ENCODE data around the gene DCHS1. TPM values are rescaled to one million over a fixed set of nuclear protein-coding genes. Genes with fewer than 3 reads are reported as not detected.

The DCHS1 gene
- total RNA-seq, 3 donors from 2014 or later (not counting 1 experiment from before 2014, with no cell fraction given) = 0.49 to 1.0 (median 0.83) TPM

GRCh38 chr11:6648501-6648900 lies 7.1 kb downstream of the DCHS1 start:
- peaks cover 33% of the 10 kb centered on the region for H3K4me1 ChIP-seq (ENCODE audit: control insufficient read depth, insufficient read depth, low read length)
- ATAC-seq (no peak), DNase-seq (no peak)
- TF ChIP-seq CTCF (IDR thresholded peaks at IDR 0.05) = no peak
- no peak overlapping the region for H3K27ac ChIP-seq (ENCODE audit: low read length)
- intact Hi-C loops (cut with micrococcal nuclease) = no loop called here
- no peaks in the 10 kb centered on the region for H3K27me3 ChIP-seq (ENCODE audit: control insufficient read depth, insufficient read depth, low read length)
- no peaks in the 10 kb centered on the region for H3K9me3 ChIP-seq (ENCODE audit: control insufficient read depth, insufficient read depth, low read length)
- Mint-ChIP-seq H3K36me3 (no peaks in the 10 kb centered on the region), H3K27me3 (ENCODE audit: low read depth in 2 of 2) (no peaks in the 10 kb centered on the region), H3K4me3 (no peak overlapping the region), H3K4me1 (no peaks in the 10 kb centered on the region), H3K9me3 (no peaks in the 10 kb centered on the region), H3K27ac (no peak overlapping the region)
- 100% methylated on average over 1 of the region's 1 CpG for WGBS (ENCODE audit: insufficient coverage)
- no peak overlapping the region for H3K4me3 ChIP-seq (ENCODE audit: low read length)
- no peaks in the 10 kb centered on the region for H3K36me3 ChIP-seq (ENCODE audit: control insufficient read depth, insufficient read depth, low read length)

- Mint-ChIP-seq H3K9me3 (no peaks in the 10 kb centered on the region), H3K27ac (no peak overlapping the region), H3K36me3 (no peaks in the 10 kb centered on the region), H3K4me3 (no peak overlapping the region), H3K27me3 (ENCODE audit: low read depth in 2 of 2) (no peaks in the 10 kb centered on the region), H3K4me1 (no peaks in the 10 kb centered on the region)
- WGBS (ENCODE audit: insufficient coverage) = 98% methylated on average over 2 of the region's 2 CpGs
- no peak for TF ChIP-seq CTCF (IDR thresholded peaks at IDR 0.05)
- intact Hi-C loops (cut with micrococcal nuclease) = no loop called here
- Histone ChIP-seq H3K4me1 (ENCODE audit: control insufficient read depth, insufficient read depth, low read length) (peaks cover 33% of the 10 kb centered on the region), H3K27ac (ENCODE audit: low read length) (peak overlapping the region; percentile 62), H3K36me3 (ENCODE audit: control insufficient read depth, insufficient read depth, low read length) (no peaks in the 10 kb centered on the region), H3K9me3 (ENCODE audit: control insufficient read depth, insufficient read depth, low read length) (no peaks in the 10 kb centered on the region), H3K4me3 (ENCODE audit: low read length) (no peak overlapping the region), H3K27me3 (ENCODE audit: control insufficient read depth, insufficient read depth, low read length) (no peaks in the 10 kb centered on the region)
- ATAC-seq = no peak
- no peak for DNase-seq
Observed at GRCh38 chr11:6647836-6648235, 7.8 kb downstream of the DCHS1 start.

- H3K4me1 ChIP-seq (ENCODE audit: control insufficient read depth, insufficient read depth, low read length) = peaks cover 33% of the 10 kb centered on the region
- no peaks in the 10 kb centered on the region for H3K27me3 ChIP-seq (ENCODE audit: control insufficient read depth, insufficient read depth, low read length)
- intact Hi-C loops (cut with micrococcal nuclease) = no loop called here
- WGBS (ENCODE audit: insufficient coverage) = 34% methylated on average over 9 of the region's 9 CpGs
- Mint-ChIP-seq H3K4me1 (no peaks in the 10 kb centered on the region), H3K4me3 (no peak overlapping the region), H3K9me3 (no peaks in the 10 kb centered on the region), H3K36me3 (no peaks in the 10 kb centered on the region), H3K27ac (no peak overlapping the region), H3K27me3 (ENCODE audit: low read depth in 2 of 2) (no peaks in the 10 kb centered on the region)
- H3K9me3 ChIP-seq (ENCODE audit: control insufficient read depth, insufficient read depth, low read length) = no peaks in the 10 kb centered on the region
- H3K27ac ChIP-seq (ENCODE audit: low read length) = peak overlapping the region; percentile 62
- TF ChIP-seq CTCF (IDR thresholded peaks at IDR 0.05) = no peak
- ATAC-seq (peak in 2 of 3 donors; percentile 43 to 53), DNase-seq (peak in 1 of 2 donors; percentile 57)
- no peak overlapping the region for H3K4me3 ChIP-seq (ENCODE audit: low read length)
- no peaks in the 10 kb centered on the region for H3K36me3 ChIP-seq (ENCODE audit: control insufficient read depth, insufficient read depth, low read length)
Observed at GRCh38 chr11:6646918-6647679, 8.5 kb downstream of the DCHS1 start.

GRCh38 chr11:6646576-6646917 lies 9.1 kb downstream of the DCHS1 start:
- Mint-ChIP-seq H3K36me3 (no peaks in the 10 kb centered on the region), H3K27ac (no peak overlapping the region), H3K27me3 (ENCODE audit: low read depth in 2 of 2) (no peaks in the 10 kb centered on the region), H3K9me3 (no peaks in the 10 kb centered on the region), H3K4me1 (no peaks in the 10 kb centered on the region), H3K4me3 (no peak overlapping the region)
- intact Hi-C loops (cut with micrococcal nuclease) = no loop called here
- H3K4me3 ChIP-seq (ENCODE audit: low read length) = no peak overlapping the region
- TF ChIP-seq CTCF (IDR thresholded peaks at IDR 0.05) = no peak
- no peaks in the 10 kb centered on the region for H3K27me3 ChIP-seq (ENCODE audit: control insufficient read depth, insufficient read depth, low read length)
- no peaks in the 10 kb centered on the region for H3K9me3 ChIP-seq (ENCODE audit: control insufficient read depth, insufficient read depth, low read length)
- DNase-seq (no peak), ATAC-seq (peak in 2 of 3 donors; percentile 11 to 21)
- no peaks in the 10 kb centered on the region for H3K36me3 ChIP-seq (ENCODE audit: control insufficient read depth, insufficient read depth, low read length)
- H3K4me1 ChIP-seq (ENCODE audit: control insufficient read depth, insufficient read depth, low read length) = peaks cover 33% of the 10 kb centered on the region
- 62% methylated on average over 2 of the region's 3 CpGs for WGBS (ENCODE audit: insufficient coverage)
- H3K27ac ChIP-seq (ENCODE audit: low read length) = peak overlapping the region; percentile 62

All from natural killer cell (primary cell).